Stimulated activated naive CD4-positive, alpha-beta T cell treated with Interleukin-2 at 50 U/mL for 16 hours (primary cell): ENCODE results near the gene BPIFB6.

Experiments
- DNase-seq: peaks from one replicate; lab custom pipeline; 2025; lab: John Stamatoyannopoulos, UW

Gene BPIFB6

GRCh38 chr20:33064572-33065287 is 33.3 kb downstream of the BPIFB6 start:
- DNase-seq = no peak

GRCh38 chr20:33065785-33066184 is 34.3 kb downstream of the BPIFB6 start:
- DNase-seq = no peak

- DNase-seq = no peak
Measured at GRCh38 chr20:33067806-33068205, 36.4 kb downstream of the BPIFB6 start.

- no peak for DNase-seq
Measured at GRCh38 chr20:33068251-33068939, 36.9 kb downstream of the BPIFB6 start.

- DNase-seq = no peak
Measured at GRCh38 chr20:33069673-33070072, 38.2 kb downstream of the BPIFB6 start.

- DNase-seq = no peak
Measured at GRCh38 chr20:33070111-33071053, 38.9 kb downstream of the BPIFB6 start.

- DNase-seq = no peak
Measured at GRCh38 chr20:33071198-33071597, 39.8 kb downstream of the BPIFB6 start.

GRCh38 chr20:33072362-33072761 is 40.9 kb downstream of the BPIFB6 start:
- DNase-seq = no peak

- DNase-seq = no peak
Measured at GRCh38 chr20:33072813-33073212, 41.4 kb downstream of the BPIFB6 start.

GRCh38 chr20:33074675-33075074 is 43.2 kb downstream of the BPIFB6 start:
- DNase-seq = no peak

- no peak for DNase-seq
Measured at GRCh38 chr20:33075281-33075680, 43.8 kb downstream of the BPIFB6 start.

- DNase-seq = no peak
Measured at GRCh38 chr20:33076662-33077372, 45.4 kb downstream of the BPIFB6 start.

GRCh38 chr20:33079259-33079658 is 47.8 kb downstream of the BPIFB6 start, which contains the start of gene BPIFB4:
Gene BPIFB4 (plus strand): TSS chr20:33079643. CDS start chr20:33081527, 1,884 bp downstream.
- no peak for DNase-seq

- no peak for DNase-seq
Measured at GRCh38 chr20:33081411-33082154, 50.1 kb downstream of the BPIFB6 start.

- DNase-seq = no peak
Measured at GRCh38 chr20:33082546-33082945, 51.1 kb downstream of the BPIFB6 start.

GRCh38 chr20:33083544-33084340 is 52.3 kb downstream of the BPIFB6 start:
- no peak for DNase-seq

- DNase-seq = no peak
Measured at GRCh38 chr20:33084722-33085121, 53.3 kb downstream of the BPIFB6 start.

GRCh38 chr20:33086052-33086722 is 54.7 kb downstream of the BPIFB6 start:
- no peak for DNase-seq

GRCh38 chr20:33091147-33091546 is 59.7 kb downstream of the BPIFB6 start:
- DNase-seq = no peak

- DNase-seq = no peak
Measured at GRCh38 chr20:33091693-33092092, 60.2 kb downstream of the BPIFB6 start.
